Trophoblast cell (in vitro differentiated cells and primary cell): ENCODE measurements around the gene CORO2B.

Experiments
- DNase-seq, 2 donors: peaks; one replicate each; pipeline ENCODE4 v3.0.0-alpha.2; 2016
- H2AFZ ChIP-seq: 2 replicates; pipeline ENCODE4 v1.6.1; 2013; ENCODE audit warnings: low read length, moderate library complexity, mild to moderate bottlenecking; ENCODE audit not compliant: insufficient read depth, poor library complexity
- H2AK5ac ChIP-seq: 2 replicates; pipeline ENCODE4 v1.6.1; 2013; ENCODE audit warnings: mild to moderate bottlenecking, low read length
- H2BK120ac ChIP-seq: 2 replicates; pipeline ENCODE4 v1.6.1; 2013; ENCODE audit warnings: low read length, mild to moderate bottlenecking, moderate library complexity; ENCODE audit not compliant: insufficient read depth, poor library complexity
- H2BK12ac ChIP-seq: 2 replicates; pipeline ENCODE4 v1.6.1; 2013; ENCODE audit warnings: mild to moderate bottlenecking, low read length, moderate library complexity
- H2BK5ac ChIP-seq: 2 replicates; pipeline ENCODE4 v1.6.1; 2013; ENCODE audit warnings: low read length, low read depth, moderate library complexity, mild to moderate bottlenecking; ENCODE audit not compliant: poor library complexity
- H3K14ac ChIP-seq: 2 replicates; pipeline ENCODE4 v1.6.1; 2013; ENCODE audit warnings: mild to moderate bottlenecking, low read length
- H3K18ac ChIP-seq: 2 replicates; pipeline ENCODE4 v1.6.1; 2013; ENCODE audit warnings: mild to moderate bottlenecking, low read length
- H3K23ac ChIP-seq: 2 replicates; pipeline ENCODE4 v1.6.1; 2013; ENCODE audit warnings: low read length
- H3K27ac ChIP-seq: 2 replicates; pipeline ENCODE4 v1.5.1; 2013; ENCODE audit warnings: low read depth, mild to moderate bottlenecking, inconsistent platforms, low read length, moderate library complexity
- H3K27me3 ChIP-seq: 2 replicates; pipeline ENCODE4 v1.6.1; 2013; ENCODE audit warnings: inconsistent platforms, mild to moderate bottlenecking, low read length, moderate library complexity; ENCODE audit not compliant: insufficient read depth
- H3K36me3 ChIP-seq, 2 experiments: 1 replicate in 1 of 2; 2 replicates in 1 of 2; pipeline ENCODE4 v1.6.1; 2013; ENCODE audit warnings: low read length in 2 of 2, mild to moderate bottlenecking in 2 of 2, moderate library complexity in 1 of 2; ENCODE audit not compliant: insufficient read depth in 2 of 2, control insufficient read depth in 1 of 2
- H3K4ac ChIP-seq: 2 replicates; pipeline ENCODE4 v1.6.1; 2013; ENCODE audit warnings: low read depth, mild to moderate bottlenecking, low read length, moderate library complexity
- H3K4me1 ChIP-seq, 2 experiments: 1 replicate in 1 of 2; 2 replicates in 1 of 2; pipeline ENCODE4 v1.6.1; 2013; ENCODE audit warnings: low read length in 2 of 2, mild to moderate bottlenecking in 2 of 2, moderate library complexity in 1 of 2; ENCODE audit not compliant: insufficient read depth in 2 of 2, control insufficient read depth in 1 of 2
- H3K4me2 ChIP-seq: 2 replicates; pipeline ENCODE4 v1.6.1; 2013; ENCODE audit warnings: inconsistent platforms, mild to moderate bottlenecking, low read length, moderate library complexity
- H3K4me3 ChIP-seq: 2 replicates; pipeline ENCODE4 v1.5.1; 2013; ENCODE audit warnings: mild to moderate bottlenecking, low read depth, low read length, inconsistent platforms
- H3K79me1 ChIP-seq: one replicate; pipeline ENCODE4 v1.6.1; 2013; ENCODE audit warnings: low read length
- H3K79me2 ChIP-seq: 2 replicates; pipeline ENCODE4 v1.6.1; 2013; ENCODE audit warnings: low read length, mild to moderate bottlenecking; ENCODE audit not compliant: control insufficient read depth, insufficient read depth, poor library complexity
- H3K9ac ChIP-seq: 2 replicates; pipeline ENCODE4 v1.6.1; 2013; ENCODE audit warnings: mild to moderate bottlenecking, low read length
- H3K9me3 ChIP-seq: 2 replicates; pipeline ENCODE4 v1.6.1; 2013; ENCODE audit warnings: low read depth, mild to moderate bottlenecking, control low read depth, inconsistent platforms, low read length; ENCODE audit not compliant: insufficient read depth
- H4K12ac ChIP-seq: 2 replicates; pipeline ENCODE4 v1.6.1; 2013; ENCODE audit warnings: low read depth, mild to moderate bottlenecking, low read length, moderate library complexity
- H4K8ac ChIP-seq: 2 replicates; pipeline ENCODE4 v1.6.1; 2013; ENCODE audit warnings: low read depth, mild to moderate bottlenecking, low read length, moderate library complexity
- H4K91ac ChIP-seq: one replicate; pipeline ENCODE4 v1.6.1; 2013; ENCODE audit warnings: low read depth, mild to moderate bottlenecking, low read length, moderate library complexity
- WGBS: extraction: QIAGEN DNeasy Blood & Tissue Kit; methylation state at CpG from one replicate; pipeline ENCODE4 v1.1.7; 2013; ENCODE audit warnings: missing lambda C conversion rate; ENCODE audit not compliant: insufficient read length, insufficient coverage; ENCODE audit errors: extremely low coverage; 5-methylcytosine and 5-hydroxymethylcytosine counted together

The CORO2B gene

GRCh38 chr15:68719051-68719450 is 140.3 kb downstream of the CORO2B start:
- DNase-seq, result no peak
- Histone ChIP-seq H2AK5ac (no peak overlapping the region), H2BK5ac (no peak overlapping the region), H3K23ac (no peak overlapping the region), H3K14ac (no peak overlapping the region), H3K36me3 (no peaks in the 10 kb centered on the region), H4K91ac (no peak overlapping the region), H3K18ac (no peak overlapping the region), H3K9ac (no peak overlapping the region), H2BK120ac (no peak overlapping the region), H3K4me3 (no peak overlapping the region), H3K27me3 (no peaks in the 10 kb centered on the region), H2AFZ (no peak overlapping the region), H2BK12ac (no peak overlapping the region), H3K9me3 (no peaks in the 10 kb centered on the region), H4K8ac (no peak overlapping the region), H4K12ac (no peak overlapping the region), H3K79me2 (no peaks in the 10 kb centered on the region), H3K4me2 (no peak overlapping the region), H3K4ac (no peak overlapping the region), H3K79me1 (no peaks in the 10 kb centered on the region), H3K27ac (no peak overlapping the region), H3K4me1 (no peaks in the 10 kb centered on the region)
- no CpG with 5 or more reads among the region's 9 CpGs for WGBS

GRCh38 chr15:68719672-68720071 is 140.9 kb downstream of the CORO2B start:
- Histone ChIP-seq H3K27ac (no peak overlapping the region), H2BK120ac (no peak overlapping the region), H3K14ac (no peak overlapping the region), H3K4me2 (no peak overlapping the region), H3K4me3 (no peak overlapping the region), H2BK5ac (no peak overlapping the region), H3K79me2 (no peaks in the 10 kb centered on the region), H3K9me3 (no peaks in the 10 kb centered on the region), H3K4me1 (no peaks in the 10 kb centered on the region), H3K9ac (no peak overlapping the region), H2AFZ (no peak overlapping the region), H2BK12ac (no peak overlapping the region), H3K27me3 (no peaks in the 10 kb centered on the region), H4K12ac (no peak overlapping the region), H3K23ac (no peak overlapping the region), H3K36me3 (no peaks in the 10 kb centered on the region), H4K91ac (no peak overlapping the region), H2AK5ac (no peak overlapping the region), H3K79me1 (no peaks in the 10 kb centered on the region), H3K18ac (no peak overlapping the region), H4K8ac (no peak overlapping the region), H3K4ac (no peak overlapping the region)
- DNase-seq, result no peak
- WGBS, result no CpG with 5 or more reads among the region's 10 CpGs

GRCh38 chr15:68721886-68722285 is 143.1 kb downstream of the CORO2B start:
- Histone ChIP-seq H3K14ac (no peak overlapping the region), H2BK5ac (no peak overlapping the region), H3K9me3 (no peaks in the 10 kb centered on the region), H2AK5ac (no peak overlapping the region), H3K79me1 (no peaks in the 10 kb centered on the region), H2BK12ac (no peak overlapping the region), H3K18ac (no peak overlapping the region), H2AFZ (no peak overlapping the region), H3K4me1 (no peaks in the 10 kb centered on the region), H3K4me3 (no peak overlapping the region), H3K23ac (no peak overlapping the region), H2BK120ac (no peak overlapping the region), H4K12ac (no peak overlapping the region), H3K9ac (no peak overlapping the region), H4K91ac (no peak overlapping the region), H3K4ac (no peak overlapping the region), H3K27me3 (no peaks in the 10 kb centered on the region), H3K4me2 (no peak overlapping the region), H4K8ac (no peak overlapping the region), H3K27ac (no peak overlapping the region), H3K79me2 (no peaks in the 10 kb centered on the region), H3K36me3 (no peaks in the 10 kb centered on the region)
- no peak for DNase-seq
- WGBS, result no CpG with 5 or more reads among the region's 5 CpGs

GRCh38 chr15:68725736-68726135 is 146.9 kb downstream of the CORO2B start:
- H3K4me3 ChIP-seq, result no peak overlapping the region
- H2AK5ac ChIP-seq, result no peak overlapping the region
- WGBS, result no CpG with 5 or more reads among the region's 14 CpGs
- H3K4ac ChIP-seq, result no peak overlapping the region
- no peak overlapping the region for H3K27ac ChIP-seq
- no peak for DNase-seq
- H2BK120ac ChIP-seq, result no peak overlapping the region
- H4K91ac ChIP-seq, result no peak overlapping the region
- no peak overlapping the region for H3K14ac ChIP-seq
- H2AFZ ChIP-seq, result no peak overlapping the region
- H2BK5ac ChIP-seq, result no peak overlapping the region
- H3K9ac ChIP-seq, result no peak overlapping the region
- no peaks in the 10 kb centered on the region for H3K9me3 ChIP-seq
- H3K79me2 ChIP-seq, result no peaks in the 10 kb centered on the region
- H3K4me1 ChIP-seq, result peaks cover 2 to 3% of the 10 kb centered on the region in 2 experiments
- H3K4me2 ChIP-seq, result no peak overlapping the region
- no peaks in the 10 kb centered on the region for H3K79me1 ChIP-seq
- H3K36me3 ChIP-seq, result no peaks in the 10 kb centered on the region
- H3K27me3 ChIP-seq, result no peaks in the 10 kb centered on the region
- no peak overlapping the region for H3K23ac ChIP-seq
- no peak overlapping the region for H2BK12ac ChIP-seq
- no peak overlapping the region for H4K12ac ChIP-seq
- H3K18ac ChIP-seq, result no peak overlapping the region
- no peak overlapping the region for H4K8ac ChIP-seq
